Esophagus squamous epithelium (tissue), 4 donors: Measurements from ENCODE around the gene ITPR3.

ENCODE experiments used
- POLR2A ChIP-seq, 4 donors: fragments of 450-650 bp; IDR thresholded peaks; one replicate each; pipeline ENCODE4 v1.6.1; 2017; ENCODE audit warnings: antibody characterized with exemption in 4 of 4, mild to moderate bottlenecking in 4 of 4, moderate library complexity in 3 of 4
- TF ChIP-seq, protein P1 (sequence below), 6 experiments: fragments of 450-650 bp in 4 of 6; fragments of 200-600 bp in 2 of 6; sonication (generic) in 2 of 6; IDR thresholded peaks; one replicate each; pipeline ENCODE4 v1.5.1; 2016 to 2019; ENCODE audit warnings: antibody characterized with exemption in 6 of 6, mild to moderate bottlenecking in 4 of 6, moderate library complexity in 4 of 6

DNA sequence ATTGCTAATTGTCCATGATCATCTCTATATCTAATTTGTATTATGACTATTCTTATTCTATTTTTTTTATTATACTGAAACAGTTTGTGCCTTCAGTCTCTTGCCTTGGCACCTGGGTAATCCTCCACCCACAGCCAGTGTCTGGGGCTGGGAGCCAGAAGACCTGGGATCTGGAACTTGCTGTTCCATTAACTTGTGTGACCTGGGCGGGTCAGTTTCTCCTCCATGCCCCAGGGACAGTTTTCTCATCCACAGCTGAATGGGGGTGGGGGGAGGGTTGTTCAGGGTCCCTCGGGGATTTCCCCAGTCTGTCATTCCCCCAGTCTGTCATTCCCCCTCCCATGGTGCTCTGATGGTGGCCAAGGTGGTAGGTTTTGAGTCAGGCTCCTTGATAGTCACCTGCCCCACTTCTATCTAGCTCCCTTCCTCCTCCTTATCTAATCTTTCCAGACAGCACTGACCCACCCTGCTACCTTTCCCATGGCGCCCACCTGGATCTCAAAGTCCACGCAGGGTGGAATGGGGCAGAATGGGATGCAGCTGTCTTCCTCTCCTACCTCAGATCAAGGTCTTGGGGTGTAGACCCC lies 10.9 kb downstream of the ITPR3 start:
- no peak for TF ChIP-seq POLR2A (IDR thresholded peaks at IDR 0.05)
- TF ChIP-seq, protein P1, sequence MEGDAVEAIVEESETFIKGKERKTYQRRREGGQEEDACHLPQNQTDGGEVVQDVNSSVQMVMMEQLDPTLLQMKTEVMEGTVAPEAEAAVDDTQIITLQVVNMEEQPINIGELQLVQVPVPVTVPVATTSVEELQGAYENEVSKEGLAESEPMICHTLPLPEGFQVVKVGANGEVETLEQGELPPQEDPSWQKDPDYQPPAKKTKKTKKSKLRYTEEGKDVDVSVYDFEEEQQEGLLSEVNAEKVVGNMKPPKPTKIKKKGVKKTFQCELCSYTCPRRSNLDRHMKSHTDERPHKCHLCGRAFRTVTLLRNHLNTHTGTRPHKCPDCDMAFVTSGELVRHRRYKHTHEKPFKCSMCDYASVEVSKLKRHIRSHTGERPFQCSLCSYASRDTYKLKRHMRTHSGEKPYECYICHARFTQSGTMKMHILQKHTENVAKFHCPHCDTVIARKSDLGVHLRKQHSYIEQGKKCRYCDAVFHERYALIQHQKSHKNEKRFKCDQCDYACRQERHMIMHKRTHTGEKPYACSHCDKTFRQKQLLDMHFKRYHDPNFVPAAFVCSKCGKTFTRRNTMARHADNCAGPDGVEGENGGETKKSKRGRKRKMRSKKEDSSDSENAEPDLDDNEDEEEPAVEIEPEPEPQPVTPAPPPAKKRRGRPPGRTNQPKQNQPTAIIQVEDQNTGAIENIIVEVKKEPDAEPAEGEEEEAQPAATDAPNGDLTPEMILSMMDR (IDR thresholded peaks at IDR 0.05): no peak
